GM19372 (cell line): Measurements from ENCODE around the gene ADISSP.

Experiments used
- ATAC-seq: cut with Tn5 transposase; IDR thresholded peaks from one replicate; pipeline ENCODE4 v1.9.1; 2021; ENCODE audit warnings: mild to moderate bottlenecking, low read depth, moderate library complexity; ENCODE audit not compliant: unreplicated experiment

ADISSP gene

GRCh38 chr20:3740615-3741301 is 26.8 kb downstream of the ADISSP start:
- no peak for ATAC-seq

GRCh38 chr20:3739926-3740451 is 27.6 kb downstream of the ADISSP start:
- ATAC-seq: no peak

GRCh38 chr20:3739054-3739925 is 28.3 kb downstream of the ADISSP start:
- no peak for ATAC-seq

- ATAC-seq: no peak
Observed at GRCh38 chr20:3738111-3739053, 29.2 kb downstream of the ADISSP start.

- no peak for ATAC-seq
Observed at GRCh38 chr20:3735768-3736167, 31.8 kb downstream of the ADISSP start.

GRCh38 chr20:3734111-3734843 is 33.3 kb downstream of the ADISSP start:
- no peak for ATAC-seq

- no peak for ATAC-seq
Observed at GRCh38 chr20:3733119-3733995, 34.2 kb downstream of the ADISSP start.

- ATAC-seq: no peak
Observed at GRCh38 chr20:3732327-3733118, 35.0 kb downstream of the ADISSP start, which contains the start of gene HSPA12B. Gene HSPA12B, plus strand, starts transcription at chr20:3732685. Its CDS starts 5,990 bp downstream, at chr20:3738675.

GRCh38 chr20:3731944-3732326 is 35.6 kb downstream of the ADISSP start:
- ATAC-seq: no peak

- ATAC-seq: no peak
Observed at GRCh38 chr20:3730803-3731672, 36.5 kb downstream of the ADISSP start.

GRCh38 chr20:3729811-3730540 is 37.6 kb downstream of the ADISSP start:
- no peak for ATAC-seq

GRCh38 chr20:3729378-3729777 is 38.2 kb downstream of the ADISSP start:
- ATAC-seq: no peak

GRCh38 chr20:3728876-3729275 is 38.7 kb downstream of the ADISSP start:
- ATAC-seq: no peak

- no peak for ATAC-seq
Observed at GRCh38 chr20:3728354-3728753, 39.2 kb downstream of the ADISSP start.

- ATAC-seq: no peak
Observed at GRCh38 chr20:3727401-3728021, 40.0 kb downstream of the ADISSP start.

- ATAC-seq: no peak
Observed at GRCh38 chr20:3724356-3724755, 43.2 kb downstream of the ADISSP start.
